Suprapubic skin (tissue), 4 donors: ENCODE data around the gene RTP3. TPM values are rescaled to one million over a fixed set of nuclear protein-coding genes. Genes with fewer than 3 reads are reported as not detected.
A peak's percentile ranks its signal among the peaks of the same experiment; 100 is the strongest.
"Not testable (repeated sequence)": the region's sequence is repeated elsewhere in the genome, so short reads cannot be mapped to it uniquely, and the experiment has no call there.

Experiments
- DNase-seq, 2 donors: peaks; one replicate each; pipeline ENCODE4 v3.0.0-alpha.2; 2019; ENCODE audit warnings: low spot score in 2 of 2
- H3K27ac ChIP-seq: fragments of 200-600 bp; sonication (generic); one replicate; pipeline ENCODE4 v1.5.1; 2019
- H3K27me3 ChIP-seq: fragments of 200-600 bp; sonication (generic); one replicate; pipeline ENCODE4 v1.5.1; 2019
- H3K36me3 ChIP-seq: fragments of 200-600 bp; sonication (generic); one replicate; pipeline ENCODE4 v1.5.1; 2019
- H3K4me1 ChIP-seq: fragments of 200-600 bp; sonication (generic); one replicate; pipeline ENCODE4 v1.5.1; 2019
- H3K4me3 ChIP-seq: fragments of 200-600 bp; sonication (generic); one replicate; pipeline ENCODE4 v1.5.1; 2019; ENCODE audit warnings: mild to moderate bottlenecking
- H3K9me3 ChIP-seq: fragments of 200-600 bp; sonication (generic); one replicate; pipeline ENCODE4 v1.5.1; 2019
- EP300 ChIP-seq: sonication (generic); formaldehyde crosslinking; IDR thresholded peaks from one replicate; pipeline ENCODE4 v1.6.1; 2017; ENCODE audit warnings: antibody characterized with exemption
- POLR2A ChIP-seq, 2 donors: fragments of 450-650 bp; IDR thresholded peaks; one replicate each; pipeline ENCODE4 v1.6.1; 2017; ENCODE audit warnings: antibody characterized with exemption in 2 of 2, mild to moderate bottlenecking in 2 of 2, moderate library complexity in 2 of 2
- POLR2AphosphoS5 ChIP-seq, 3 donors: sonication (generic); formaldehyde crosslinking; IDR thresholded peaks; one replicate each; pipeline ENCODE4 v1.6.1; 2017; ENCODE audit warnings: antibody characterized with exemption in 3 of 3
- WGBS: methylation state at CpG from one replicate; pipeline ENCODE4 v1.1.5; 2018; 5-methylcytosine and 5-hydroxymethylcytosine counted together
- total RNA-seq, 4 donors: library from RNA; depleted of rRNA; stranded (reverse); fragments of >200 nt; gene quantifications; one replicate each; pipeline ENCODE4 v1.1.0, GENCODE V29; 2016
- TF ChIP-seq, protein P1 (sequence below), 2 donors: fragments of 200-600 bp in 1 of 2; fragments of 450-650 bp in 1 of 2; sonication (generic) in 1 of 2; IDR thresholded peaks; one replicate each; pipeline ENCODE4 v1.5.1; 2016 to 2019; ENCODE audit warnings: antibody characterized with exemption in 2 of 2, mild to moderate bottlenecking in 1 of 2, moderate library complexity in 1 of 2

Gene RTP3
- total RNA-seq, 4 donors from 2014 or later, result not detected

DNA sequence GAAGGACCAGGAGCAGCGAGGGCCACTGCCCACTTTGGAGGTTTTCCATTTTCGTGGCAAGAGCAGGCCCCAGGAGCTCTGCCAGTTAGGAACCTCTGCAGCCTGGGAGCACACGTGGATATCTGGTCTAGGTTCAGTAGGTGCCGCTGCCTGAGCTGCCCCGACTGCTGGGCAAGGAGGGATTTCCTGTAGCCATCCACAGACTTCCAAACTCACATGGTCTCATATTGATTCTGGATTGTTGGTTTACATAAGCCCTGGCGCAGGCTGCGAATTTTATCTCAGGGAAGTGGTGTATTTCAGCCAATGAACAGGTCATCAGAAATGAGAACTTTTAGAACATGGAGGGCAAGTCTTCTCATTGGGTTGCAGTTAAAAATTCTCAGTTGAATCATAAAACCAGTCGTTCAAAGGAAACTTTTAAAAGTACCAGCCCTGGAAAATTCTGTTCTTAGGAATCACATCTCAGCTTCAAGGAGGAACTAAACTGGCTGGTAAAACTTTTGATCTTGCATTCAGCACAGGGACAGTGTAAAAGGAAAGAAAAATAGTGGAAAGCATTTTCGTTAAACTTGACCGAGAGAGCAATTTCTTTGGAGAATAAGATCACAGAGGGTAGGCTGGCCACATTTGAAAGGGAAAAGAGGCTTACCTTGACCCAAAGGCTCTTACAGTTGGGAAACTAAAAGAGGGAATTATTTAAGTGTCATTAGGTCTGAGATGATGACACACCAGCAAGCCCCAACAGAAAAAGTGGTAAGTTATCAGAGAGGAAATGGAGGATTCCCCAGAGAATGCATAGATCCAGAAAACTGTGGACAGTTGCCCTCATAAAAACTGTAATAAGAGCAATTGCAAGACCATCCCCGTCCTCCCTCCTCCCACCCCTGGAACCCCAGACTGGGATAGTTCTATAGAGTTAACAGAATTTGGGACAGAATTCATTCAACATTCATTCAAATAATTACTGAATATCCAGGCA is 6.4 kb upstream of the RTP3 start:
- Histone ChIP-seq H3K4me1 (peaks cover 8% of the 10 kb centered on the region), H3K27me3 (no peaks in the 10 kb centered on the region), H3K27ac (no peak overlapping the region), H3K9me3 (no peaks in the 10 kb centered on the region), H3K36me3 (no peaks in the 10 kb centered on the region), H3K4me3 (no peak overlapping the region)
- TF ChIP-seq POLR2A (IDR thresholded peaks at IDR 0.05), result no peak
- TF ChIP-seq POLR2AphosphoS5 (IDR thresholded peaks at IDR 0.05), result no peak
- TF ChIP-seq, protein P1, sequence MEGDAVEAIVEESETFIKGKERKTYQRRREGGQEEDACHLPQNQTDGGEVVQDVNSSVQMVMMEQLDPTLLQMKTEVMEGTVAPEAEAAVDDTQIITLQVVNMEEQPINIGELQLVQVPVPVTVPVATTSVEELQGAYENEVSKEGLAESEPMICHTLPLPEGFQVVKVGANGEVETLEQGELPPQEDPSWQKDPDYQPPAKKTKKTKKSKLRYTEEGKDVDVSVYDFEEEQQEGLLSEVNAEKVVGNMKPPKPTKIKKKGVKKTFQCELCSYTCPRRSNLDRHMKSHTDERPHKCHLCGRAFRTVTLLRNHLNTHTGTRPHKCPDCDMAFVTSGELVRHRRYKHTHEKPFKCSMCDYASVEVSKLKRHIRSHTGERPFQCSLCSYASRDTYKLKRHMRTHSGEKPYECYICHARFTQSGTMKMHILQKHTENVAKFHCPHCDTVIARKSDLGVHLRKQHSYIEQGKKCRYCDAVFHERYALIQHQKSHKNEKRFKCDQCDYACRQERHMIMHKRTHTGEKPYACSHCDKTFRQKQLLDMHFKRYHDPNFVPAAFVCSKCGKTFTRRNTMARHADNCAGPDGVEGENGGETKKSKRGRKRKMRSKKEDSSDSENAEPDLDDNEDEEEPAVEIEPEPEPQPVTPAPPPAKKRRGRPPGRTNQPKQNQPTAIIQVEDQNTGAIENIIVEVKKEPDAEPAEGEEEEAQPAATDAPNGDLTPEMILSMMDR (IDR thresholded peaks at IDR 0.05), result no peak
- no peak for TF ChIP-seq EP300
- no peak for DNase-seq
- WGBS, result 74% methylated on average over 11 of the region's 11 CpGs

DNA sequence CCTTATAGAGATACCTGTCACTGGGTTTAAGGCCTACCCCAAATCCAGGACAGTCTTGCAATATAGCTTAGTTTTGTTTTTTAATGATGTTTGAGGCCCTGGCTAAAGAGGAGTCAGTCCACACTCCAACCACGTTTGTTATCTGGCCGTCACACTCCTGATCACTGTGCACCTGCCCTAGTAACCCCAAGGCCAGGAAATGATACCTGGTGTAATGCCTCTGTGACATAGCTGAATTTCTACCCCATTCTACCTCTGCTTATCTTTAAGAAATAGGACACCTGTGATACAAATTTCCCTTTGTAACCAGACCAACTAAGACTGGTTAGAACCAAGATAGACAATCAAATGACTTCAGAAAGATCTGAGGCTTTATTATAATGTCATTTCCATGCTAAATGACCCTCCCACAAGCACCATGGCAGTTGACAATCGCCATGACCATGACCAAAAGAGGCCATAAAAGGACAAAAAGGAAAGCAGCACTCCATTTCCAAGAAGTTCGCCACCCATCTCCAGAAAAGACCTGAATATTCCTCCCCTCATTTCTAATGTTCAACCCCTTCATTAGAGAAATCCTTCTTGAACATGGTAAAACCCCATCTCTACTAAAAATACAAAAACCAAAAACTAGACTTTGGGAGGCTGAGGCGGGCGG is 4.8 kb upstream of the RTP3 start:
- no peaks in the 10 kb centered on the region for H3K9me3 ChIP-seq
- H3K4me1 ChIP-seq, result peaks cover 8% of the 10 kb centered on the region

DNA sequence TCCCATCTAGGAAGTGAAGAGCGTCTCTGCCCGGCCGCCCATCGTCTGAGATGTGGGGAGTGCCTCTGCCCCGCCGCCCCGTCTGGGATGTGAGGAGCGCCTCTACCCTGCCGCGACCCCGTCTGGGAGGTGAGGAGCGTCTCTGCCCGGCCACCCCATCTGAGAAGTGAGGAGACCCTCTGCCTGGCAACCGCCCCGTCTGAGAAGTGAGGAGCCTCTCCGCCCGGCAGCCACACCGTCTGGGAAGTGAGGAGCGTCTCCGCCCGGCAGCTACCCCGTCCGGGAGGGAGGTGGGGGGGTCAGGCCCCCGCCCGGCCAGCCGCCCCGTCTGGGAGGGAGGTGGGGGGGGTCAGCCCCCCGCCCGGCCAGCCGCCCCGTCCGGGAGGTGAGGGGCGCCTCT is 3.3 kb upstream of the RTP3 start:
- H3K4me1 ChIP-seq, H3K27me3 ChIP-seq, H3K36me3 ChIP-seq, H3K9me3 ChIP-seq, H3K4me3 ChIP-seq, DNase-seq, H3K27ac ChIP-seq: not testable (repeated sequence)
- WGBS, result 94% methylated on average over 12 of the region's 33 CpGs

More for the DNA sequence above, 4.8 kb upstream of the RTP3 start:
- no peaks in the 10 kb centered on the region for H3K36me3 ChIP-seq
- no peak overlapping the region for H3K27ac ChIP-seq
- no peaks in the 10 kb centered on the region for H3K27me3 ChIP-seq
- TF ChIP-seq POLR2AphosphoS5 (IDR thresholded peaks at IDR 0.05) (no peak), POLR2A (IDR thresholded peaks at IDR 0.05) (no peak), EP300 (no peak)
- TF ChIP-seq, protein P1 (IDR thresholded peaks at IDR 0.05), result no peak
- DNase-seq, result no peak
- no peak overlapping the region for H3K4me3 ChIP-seq
- 92% methylated on average over 6 of the region's 6 CpGs for WGBS

DNA sequence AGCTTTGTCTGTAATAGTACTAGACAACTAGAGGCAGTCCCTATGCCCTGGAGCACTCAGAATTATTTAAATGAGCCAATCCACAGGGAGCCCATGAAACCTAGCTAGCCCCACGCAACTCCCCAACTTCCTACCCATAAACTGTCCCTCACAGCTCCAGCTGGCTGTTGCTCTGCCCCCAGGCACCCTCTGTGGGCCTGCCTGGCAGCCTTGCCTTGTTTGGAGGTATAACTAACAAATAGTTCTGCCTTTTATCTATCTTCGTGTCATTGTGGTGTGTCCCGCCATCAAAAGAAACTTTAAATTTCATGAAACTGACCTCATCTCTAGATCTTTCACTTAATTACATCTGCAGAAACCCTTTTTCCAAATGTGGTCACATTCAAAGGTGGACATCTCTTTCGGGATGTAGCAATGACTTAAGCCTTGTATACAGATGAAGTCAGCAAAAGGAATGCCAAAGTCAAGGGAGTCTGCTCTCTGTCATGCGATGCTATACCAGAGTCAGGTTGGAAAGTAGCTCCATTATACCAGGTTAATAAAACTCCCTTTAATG is 1.8 kb upstream of the RTP3 start:
- WGBS, result 80% methylated on average over 5 of the region's 5 CpGs
- DNase-seq, result no peak
- Histone ChIP-seq H3K9me3 (no peaks in the 10 kb centered on the region), H3K27ac (no peak overlapping the region), H3K36me3 (no peaks in the 10 kb centered on the region), H3K4me1 (no peaks in the 10 kb centered on the region), H3K4me3 (no peak overlapping the region), H3K27me3 (no peaks in the 10 kb centered on the region)
- no peak for TF ChIP-seq POLR2AphosphoS5 (IDR thresholded peaks at IDR 0.05)
- TF ChIP-seq, protein P1 (IDR thresholded peaks at IDR 0.05), result peak in 1 of 2 donors; percentile 0
- no peak for TF ChIP-seq POLR2A (IDR thresholded peaks at IDR 0.05)

DNA sequence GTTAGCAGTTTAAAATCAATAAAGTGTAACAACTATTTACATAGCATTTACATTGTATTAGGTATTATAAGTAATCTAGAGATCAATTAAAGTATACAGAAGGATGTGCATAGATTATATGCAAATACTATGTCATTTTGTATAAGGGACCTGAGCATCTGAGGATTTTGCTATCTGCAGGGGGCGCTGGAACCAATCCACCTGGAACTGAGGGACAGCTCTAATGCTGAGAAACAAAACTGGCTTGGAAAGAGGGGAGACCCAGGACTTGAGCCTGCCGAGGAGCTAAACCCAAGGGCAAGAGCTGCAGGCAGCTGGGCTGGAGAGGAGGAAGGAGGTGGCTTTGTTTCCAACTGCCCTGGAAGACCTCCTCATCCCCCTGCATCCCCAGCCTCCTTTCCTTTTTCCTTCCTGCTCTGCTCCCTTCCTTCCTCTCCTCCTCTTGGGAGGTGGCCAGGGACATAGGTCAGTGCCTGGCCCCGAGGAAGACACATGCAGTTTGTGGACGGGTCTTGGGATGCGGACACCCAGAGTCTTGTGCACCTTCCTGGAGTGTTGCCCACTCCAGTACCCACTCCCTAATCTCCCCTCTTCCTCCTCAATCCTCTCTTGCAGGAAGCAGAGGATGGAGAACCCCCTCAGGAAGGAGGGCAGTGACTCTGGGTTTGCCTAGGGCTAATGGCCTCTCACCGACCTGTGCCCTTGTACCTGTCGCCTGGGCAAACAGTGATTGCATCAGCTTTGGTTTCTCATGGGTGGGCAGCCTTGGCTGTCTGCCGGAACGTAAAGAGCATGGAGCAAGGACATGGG is 825 bp upstream of the RTP3 start:
- 71% methylated on average over 9 of the region's 9 CpGs for WGBS
- no peak overlapping the region for H3K4me3 ChIP-seq
- no peak for DNase-seq
- no peaks in the 10 kb centered on the region for H3K9me3 ChIP-seq
- no peaks in the 10 kb centered on the region for H3K4me1 ChIP-seq
- no peak overlapping the region for H3K27ac ChIP-seq
- no peaks in the 10 kb centered on the region for H3K36me3 ChIP-seq
- no peak for TF ChIP-seq POLR2A (IDR thresholded peaks at IDR 0.05)
- TF ChIP-seq, protein P1 (IDR thresholded peaks at IDR 0.05), result no peak
- no peak for TF ChIP-seq EP300
- TF ChIP-seq POLR2AphosphoS5 (IDR thresholded peaks at IDR 0.05), result no peak
- no peaks in the 10 kb centered on the region for H3K27me3 ChIP-seq
